GM18511 (cell line): ENCODE results near the gene RAPGEF6.
"Not testable (repeated sequence)": the region's sequence is repeated elsewhere in the genome, so short reads cannot be mapped to it uniquely, and the experiment has no call there.

Source experiments
- ATAC-seq: cut with Tn5 transposase; IDR thresholded peaks from one replicate; pipeline ENCODE4 v1.9.1; 2021; ENCODE audit warnings: mild to moderate bottlenecking, moderate library complexity; ENCODE audit not compliant: unreplicated experiment

RAPGEF6 gene

DNA sequence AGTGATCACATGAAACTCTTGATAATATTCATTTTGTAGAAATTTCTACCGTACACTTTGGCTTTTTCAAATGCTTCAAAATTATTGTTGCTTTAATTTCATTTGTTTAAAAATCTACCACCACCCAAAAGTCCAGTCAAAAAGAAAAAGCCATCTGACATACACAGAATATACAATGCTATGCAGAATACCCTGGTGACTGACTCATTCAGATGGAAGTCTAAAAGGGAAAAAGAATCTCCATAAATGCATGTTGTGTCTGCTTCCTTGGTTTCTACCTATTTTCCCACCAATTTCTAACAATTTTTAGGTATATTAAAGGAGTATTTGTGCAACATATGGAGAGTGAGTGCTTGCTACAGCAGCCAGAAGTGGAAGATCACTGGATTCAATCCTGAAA lies 9.3 kb upstream of the RAPGEF6 start:
- no peak for ATAC-seq

DNA sequence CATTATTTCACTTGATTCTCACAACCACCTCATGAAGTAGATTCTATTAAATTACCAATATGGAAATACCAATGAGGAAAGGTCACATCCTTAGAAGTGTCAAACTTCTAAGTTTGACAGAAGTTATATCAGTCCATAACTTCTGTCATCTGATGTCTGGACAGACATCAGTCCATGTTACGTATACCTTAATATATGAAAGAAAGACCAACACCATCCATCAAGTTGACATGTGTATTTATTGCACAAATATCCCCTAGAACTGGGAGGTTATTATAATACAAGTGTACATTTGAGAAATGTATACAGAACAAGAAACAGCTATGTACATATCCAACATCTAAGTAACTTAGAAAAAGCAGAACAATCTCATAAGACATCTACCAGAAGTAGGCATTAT lies 6.5 kb upstream of the RAPGEF6 start:
- ATAC-seq: no peak

DNA sequence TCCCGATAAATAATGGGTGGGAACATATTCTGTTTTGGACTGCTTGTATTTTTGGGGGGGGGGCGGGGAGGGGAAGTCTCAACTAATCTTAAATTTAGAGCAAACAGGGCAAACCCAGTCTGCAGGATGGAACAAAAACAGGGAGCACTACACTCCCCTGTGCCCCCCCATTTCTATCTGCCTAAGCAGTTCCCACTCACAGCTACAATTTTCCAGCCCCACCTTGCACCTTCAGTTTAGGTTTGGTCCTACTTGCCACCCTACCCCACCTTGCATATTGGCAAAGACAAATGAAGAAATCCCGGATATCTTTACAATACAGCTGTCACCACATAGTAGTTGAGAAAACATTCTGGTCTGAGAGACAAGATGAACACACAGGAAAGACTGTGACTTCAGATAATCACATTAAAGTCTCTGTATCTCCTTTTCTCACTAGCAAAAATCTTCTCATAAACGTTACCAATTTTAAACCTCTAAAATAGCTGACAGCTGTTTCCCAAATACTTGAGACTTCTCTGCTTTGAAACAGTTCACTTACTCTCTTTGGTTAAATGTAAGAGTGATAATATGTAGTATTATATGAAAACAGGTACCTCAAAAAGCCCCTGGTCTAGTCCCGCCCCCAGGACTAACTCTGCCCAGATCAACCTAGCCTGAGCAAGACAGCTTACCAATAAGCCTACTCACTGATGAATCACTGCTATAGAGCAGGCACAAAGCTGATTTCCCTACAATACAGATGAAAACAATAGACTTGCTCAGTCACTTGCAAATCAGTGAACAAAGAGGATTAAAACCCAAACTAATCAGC lies 5.2 kb upstream of the RAPGEF6 start:
- peak; percentile 64 for ATAC-seq

DNA sequence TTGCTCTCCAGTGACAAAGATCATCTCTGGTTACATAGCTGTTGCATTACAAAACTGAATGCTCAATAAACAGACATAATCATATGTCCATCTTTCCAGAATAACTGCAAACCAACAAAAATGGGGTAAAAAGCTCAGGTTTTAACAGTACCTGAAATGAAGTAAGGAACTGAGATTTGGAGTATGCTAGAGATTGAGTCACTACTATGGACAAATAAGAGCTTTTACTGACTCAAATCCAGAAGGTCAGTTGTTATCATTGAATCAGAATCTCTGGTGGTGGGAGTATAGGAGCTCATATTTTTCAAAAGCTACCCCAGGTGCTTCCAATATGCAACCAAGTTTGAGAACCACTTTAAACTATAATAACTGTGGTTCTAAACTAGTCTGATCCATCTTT lies 4.1 kb upstream of the RAPGEF6 start:
- ATAC-seq: no peak

DNA sequence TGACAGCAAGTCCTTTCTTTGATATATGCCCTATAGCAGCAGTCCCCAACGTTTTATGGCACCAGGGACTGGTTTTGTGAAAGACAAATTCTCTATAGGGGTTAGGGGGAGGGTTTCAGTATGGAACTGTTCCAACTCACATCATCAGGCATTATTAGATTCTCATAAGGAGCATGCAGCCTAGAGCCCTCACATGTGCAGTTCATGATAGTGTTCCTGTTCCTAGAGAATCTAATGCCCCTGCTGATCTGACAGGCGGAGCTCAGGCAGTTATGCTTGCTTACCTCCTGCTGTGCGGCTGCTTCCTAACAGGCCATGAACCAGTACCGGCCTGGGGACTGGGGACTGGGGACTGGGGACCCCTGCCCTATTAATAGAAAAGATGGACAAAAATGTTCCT lies 2.7 kb upstream of the RAPGEF6 start:
- ATAC-seq: no peak

DNA sequence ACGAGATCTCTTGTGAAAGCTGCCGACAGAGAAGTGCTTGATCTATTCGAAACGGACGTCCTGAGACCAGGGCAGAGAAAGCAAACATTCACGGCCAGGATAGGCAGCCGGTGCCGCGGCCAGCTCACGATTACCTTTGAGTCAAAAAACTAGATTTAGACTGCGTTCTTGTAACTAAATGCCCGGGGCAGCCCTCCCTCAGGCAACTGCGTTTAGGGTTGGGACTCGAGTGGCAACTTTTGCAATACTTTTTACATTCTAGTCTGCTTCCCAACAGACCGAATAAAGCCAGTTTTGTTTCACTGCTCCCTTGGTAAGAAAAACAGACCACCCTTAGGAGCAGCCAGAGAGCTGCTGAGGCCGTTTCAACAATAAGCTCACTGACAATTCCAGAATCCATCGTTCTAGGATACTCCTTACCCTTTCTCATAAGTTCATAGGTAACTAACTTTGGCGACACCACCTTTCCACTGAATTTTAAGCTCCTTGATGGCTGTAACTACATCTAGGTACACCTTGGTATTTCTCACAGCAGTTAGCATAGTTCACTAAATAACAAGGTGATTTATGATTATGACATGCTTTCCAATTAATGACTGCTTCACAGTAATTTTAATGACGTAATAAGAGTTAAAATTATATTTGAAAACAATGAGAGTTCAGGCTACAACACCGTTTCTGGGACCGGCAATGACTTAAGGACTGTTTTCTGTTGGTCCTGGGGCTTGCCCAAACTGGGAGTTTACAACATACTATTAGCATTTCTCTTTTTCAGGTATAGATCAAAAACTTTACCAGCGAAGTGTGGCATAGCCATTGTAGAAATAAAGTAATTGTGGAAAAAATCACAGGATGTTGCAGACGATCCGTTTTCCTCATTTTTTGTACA lies 899 bp upstream of the RAPGEF6 start:
- ATAC-seq: no peak

DNA sequence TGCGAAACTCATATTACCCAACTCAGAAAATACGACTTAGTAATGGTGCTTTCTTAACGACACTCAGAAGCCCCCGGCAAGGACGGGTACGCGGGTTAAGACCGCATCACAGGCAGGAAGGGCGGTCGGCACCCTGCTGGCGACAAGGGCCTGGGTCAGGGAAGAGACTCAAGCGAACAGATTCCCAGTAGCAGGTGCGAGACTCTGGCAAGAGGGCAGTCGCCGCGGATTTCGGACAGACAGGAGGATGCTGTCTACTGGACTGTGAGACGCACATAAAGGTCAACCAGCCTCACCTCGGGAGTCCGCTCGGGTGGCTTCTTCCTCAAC lies 398 bp downstream of the RAPGEF6 start:
- peak; percentile 35 for ATAC-seq

DNA sequence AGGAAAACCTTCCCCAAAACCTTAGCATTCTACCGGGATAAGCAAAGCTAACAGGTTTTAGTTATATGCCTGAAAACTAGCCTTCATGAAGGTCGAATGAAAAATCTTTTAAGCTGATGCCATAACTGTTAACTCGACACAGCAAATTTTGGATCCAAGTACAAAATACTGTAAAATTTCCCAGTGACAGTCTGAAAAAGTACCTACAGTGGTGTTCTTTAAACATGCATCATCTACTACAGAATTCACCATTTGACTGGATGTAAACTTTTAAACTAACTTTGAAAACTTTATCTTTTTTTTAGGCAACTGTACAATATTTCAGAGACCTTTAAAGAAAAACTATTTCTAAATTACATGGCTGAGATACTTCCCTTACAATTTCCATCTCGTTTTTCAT lies 791 bp downstream of the RAPGEF6 start:
- no peak for ATAC-seq

DNA sequence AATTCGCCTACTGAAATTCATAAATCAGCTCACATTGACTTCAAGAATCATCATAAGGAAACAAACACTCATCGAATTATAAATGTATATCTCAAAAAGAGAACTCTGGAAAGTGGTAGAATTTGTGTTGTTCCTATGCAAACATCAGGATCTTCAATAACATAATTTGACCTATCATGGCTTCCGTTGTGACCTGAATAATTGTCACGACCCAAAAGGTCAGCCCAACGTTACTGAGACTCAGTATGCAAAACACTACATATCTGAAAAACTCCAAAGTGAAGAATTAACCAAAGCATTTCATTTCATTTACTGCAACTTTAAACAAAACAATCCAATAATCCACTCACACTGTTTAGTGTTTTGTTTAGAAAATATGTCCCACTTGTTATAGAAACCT lies 1.2 kb downstream of the RAPGEF6 start:
- no peak for ATAC-seq

DNA sequence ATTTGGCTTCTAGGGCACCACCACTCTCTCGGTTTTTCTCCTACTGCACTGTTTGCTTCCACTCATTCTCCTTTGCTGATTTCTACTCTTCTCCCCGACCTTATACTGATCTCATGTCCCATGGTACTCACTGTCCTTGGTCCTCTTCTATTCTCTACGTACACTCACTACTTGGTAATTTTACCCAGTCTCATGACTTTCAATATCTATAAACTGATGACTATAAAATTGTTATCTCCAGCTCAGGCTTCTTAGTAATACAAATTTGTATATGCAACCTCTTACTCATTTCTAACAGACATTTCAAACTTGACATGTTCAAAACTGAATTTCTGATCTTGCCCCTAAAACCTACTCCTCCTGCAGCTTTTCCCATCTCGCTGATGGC lies 4.1 kb downstream of the RAPGEF6 start:
- no peak for ATAC-seq

DNA sequence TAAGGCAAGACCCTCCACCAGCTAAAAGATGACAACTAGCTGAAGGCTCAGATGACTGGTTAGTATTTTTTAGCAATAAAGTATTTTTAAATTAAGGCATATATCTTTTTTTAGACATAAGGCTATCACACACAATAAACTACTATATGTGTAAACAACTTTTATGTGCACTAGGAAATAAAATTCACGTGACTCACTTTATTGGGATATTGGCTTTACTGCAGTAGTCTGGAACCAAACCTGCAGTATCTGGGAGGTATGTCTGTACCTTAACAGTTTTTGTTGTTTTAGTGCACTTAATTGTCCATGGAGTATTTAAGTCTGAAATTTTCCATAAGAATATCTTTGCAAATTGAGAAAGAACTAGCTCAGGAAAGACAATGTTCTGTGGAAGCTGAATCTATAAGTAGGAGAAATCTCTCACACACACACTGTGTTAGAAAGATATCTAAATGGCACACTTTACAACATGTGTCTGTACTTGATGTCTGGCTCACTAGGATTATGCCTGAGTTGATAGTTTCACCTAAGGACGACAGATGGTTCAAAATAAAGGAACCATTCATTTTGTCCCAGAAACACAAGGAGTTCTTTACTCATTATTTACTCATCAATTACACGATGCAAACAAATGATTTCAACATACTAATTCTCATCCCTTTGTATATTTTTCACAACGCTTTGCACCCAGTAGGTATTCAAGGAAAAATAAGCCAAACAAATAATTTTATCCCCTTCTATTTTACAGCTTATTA lies 4.6 kb downstream of the RAPGEF6 start:
- ATAC-seq: no peak

DNA sequence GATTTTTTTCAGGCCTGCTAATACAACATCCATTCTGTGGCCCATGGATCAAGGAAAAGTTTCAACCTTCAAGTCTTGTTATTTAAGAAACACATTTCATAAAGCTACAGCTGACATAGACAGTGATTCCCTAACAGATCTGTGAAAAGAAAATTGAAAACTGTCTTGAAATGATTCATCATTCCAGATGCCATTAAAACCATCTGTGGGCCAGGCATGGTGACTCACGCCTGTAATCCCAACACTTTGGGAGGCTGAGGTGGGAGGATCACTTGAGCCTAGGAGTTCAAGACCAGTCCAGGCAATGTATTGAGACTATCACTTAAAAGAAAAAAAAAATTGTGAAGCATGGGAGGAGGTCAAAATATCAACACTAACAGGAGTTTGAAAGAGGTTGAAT lies 6.0 kb downstream of the RAPGEF6 start:
- no peak for ATAC-seq

DNA sequence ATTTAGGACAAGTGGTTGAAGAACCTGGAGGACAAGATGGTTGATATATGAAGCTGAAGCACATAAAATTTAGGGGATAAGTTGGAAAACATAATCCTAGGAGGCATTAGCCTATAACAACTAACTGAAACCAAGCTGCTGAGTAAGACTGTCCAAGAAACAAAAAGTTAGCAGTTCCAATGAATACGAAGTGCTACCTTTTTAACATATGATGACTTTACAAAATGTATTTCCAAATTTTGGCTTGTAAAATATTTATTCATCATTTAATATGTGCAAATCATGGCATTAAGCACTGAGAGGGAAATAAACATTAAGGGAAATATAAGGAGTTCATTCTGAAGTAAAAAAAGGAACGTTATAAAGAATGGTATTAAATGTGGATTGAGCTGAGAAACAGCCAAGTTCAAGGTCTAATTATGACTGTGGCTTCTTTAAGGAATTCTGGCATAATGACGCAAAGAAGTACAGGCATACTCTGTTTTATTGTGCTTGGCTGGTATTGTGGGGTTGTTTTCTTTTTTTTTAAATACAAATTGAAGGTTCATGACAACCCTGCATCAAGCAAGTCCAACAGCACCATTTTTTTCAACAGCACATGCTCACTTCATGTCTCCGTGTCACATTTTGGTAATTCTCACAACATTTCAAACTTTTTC lies 7.7 kb downstream of the RAPGEF6 start:
- ATAC-seq: no peak

DNA sequence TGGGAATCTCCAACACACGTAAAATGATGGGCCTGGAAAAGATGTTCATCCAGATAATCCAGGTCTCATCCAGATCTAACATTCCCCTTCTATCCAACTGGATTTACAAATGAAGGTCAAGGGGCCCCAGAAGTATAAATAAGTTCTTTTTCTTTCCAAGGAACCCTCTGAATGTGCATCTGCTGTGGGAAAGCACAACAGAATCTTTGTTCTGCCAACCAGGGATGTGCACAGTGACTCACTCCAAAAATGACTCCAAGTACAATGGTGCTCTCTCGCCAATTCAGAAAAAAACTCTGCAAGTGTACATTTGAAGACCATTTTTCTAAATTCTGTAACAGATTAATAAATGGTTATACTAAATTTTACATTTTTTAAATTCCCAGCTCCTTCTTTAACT lies 12.4 kb downstream of the RAPGEF6 start:
- ATAC-seq: no peak

DNA sequence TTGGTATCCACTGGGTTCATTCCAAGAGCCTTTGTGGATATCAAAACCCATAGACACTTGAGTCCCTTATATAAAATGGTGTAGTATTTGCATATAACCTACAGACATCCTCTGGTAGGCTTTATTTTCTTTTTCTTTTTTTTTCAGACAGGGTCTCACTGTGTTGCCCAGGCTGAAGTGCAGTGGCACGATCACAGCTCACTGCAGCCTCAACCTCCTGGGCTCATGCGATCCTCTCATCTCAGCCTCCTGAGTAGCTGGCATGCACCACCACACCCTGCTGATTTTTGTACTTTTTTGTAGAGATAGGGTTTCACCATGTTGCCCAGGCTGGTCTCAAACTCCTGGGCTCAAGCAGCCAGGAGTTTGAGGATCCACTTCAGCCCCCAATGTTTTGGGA lies 13.9 kb downstream of the RAPGEF6 start:
- not testable (repeated sequence) for ATAC-seq

DNA sequence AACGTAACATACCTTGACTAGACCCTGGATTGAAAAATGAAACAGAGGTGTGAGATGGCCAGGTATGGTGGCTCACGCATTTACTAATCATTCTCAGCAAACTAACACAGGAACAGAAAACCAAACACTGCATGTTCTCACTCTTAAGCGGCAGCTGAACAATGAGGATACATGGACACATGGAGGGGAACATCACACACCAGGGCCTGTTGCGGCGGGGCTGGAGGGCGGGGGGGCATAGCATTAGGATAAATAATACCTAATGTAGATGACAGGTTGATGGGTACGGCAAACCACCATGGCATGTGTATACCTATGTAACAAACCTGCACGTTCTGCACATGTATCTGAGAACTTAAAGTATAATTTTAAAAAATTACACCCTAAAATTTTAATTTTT lies 15.9 kb downstream of the RAPGEF6 start:
- no peak for ATAC-seq

DNA sequence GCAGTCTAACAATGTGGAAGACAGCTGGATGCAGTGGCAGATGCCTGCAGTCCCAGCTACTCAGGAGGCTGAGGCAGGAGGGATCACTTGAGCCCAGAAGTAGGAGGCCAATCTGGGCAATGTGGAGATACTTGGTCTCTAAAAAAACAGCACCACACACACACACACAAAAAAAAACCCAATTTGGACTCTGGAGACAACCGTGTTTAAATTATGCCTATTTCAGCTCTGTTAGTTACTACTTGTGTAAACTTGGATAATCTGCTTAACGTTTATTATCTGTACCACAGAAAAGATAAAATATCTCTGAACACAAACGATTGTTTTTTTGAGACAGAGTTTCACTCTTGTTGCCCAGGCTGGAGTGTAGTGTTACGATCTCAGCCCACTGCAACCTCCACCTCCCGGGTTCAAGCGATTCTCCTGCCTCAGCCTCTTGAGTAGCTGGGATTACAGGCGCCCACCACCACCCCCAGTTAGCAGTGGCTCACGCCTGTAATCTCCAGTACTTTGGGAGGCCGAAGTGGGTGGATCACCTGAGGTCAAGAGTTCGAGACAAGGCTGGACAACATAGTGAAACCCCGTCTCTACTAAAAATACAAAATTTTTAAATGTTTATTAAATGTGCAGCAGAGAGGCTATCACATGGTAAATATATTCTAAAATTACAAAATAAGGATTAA lies 17.7 kb downstream of the RAPGEF6 start:
- no peak for ATAC-seq

DNA sequence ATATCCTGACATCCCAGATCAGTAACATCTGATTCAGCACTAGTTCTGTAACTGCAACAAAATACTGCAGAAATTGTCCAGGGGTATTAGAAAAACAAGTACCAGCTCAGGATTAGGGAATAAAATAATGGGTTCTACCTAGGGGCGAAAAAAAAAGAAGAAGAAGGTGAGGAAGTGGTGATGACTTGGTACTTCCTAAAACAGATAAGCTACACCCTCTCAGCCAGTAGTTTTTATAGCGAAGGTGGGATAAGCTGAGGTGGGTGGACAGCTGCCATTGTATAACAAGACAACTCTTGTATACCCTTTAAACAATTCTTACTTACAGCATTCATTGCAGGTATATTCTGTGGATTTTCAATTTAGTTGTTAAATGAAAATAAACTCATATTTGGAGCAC lies 19.1 kb downstream of the RAPGEF6 start:
- no peak for ATAC-seq

DNA sequence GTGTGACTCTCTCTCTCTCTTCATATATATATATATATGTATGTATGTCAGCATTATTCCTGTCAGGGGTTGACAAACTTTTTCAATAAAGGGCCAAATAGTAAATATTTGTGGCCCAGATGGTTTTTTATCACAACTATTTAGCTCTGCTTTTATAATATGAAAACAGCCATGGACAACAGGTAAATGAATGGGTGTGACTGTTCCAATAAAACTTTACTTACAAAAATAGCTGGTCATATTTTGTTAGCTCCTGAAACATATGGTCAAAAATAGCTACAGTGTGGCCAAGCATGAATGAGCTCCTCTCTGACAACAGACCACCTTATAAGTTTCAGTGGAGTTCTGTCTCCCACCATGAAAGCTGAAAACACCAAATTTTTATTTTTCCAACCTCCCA lies 21.6 kb downstream of the RAPGEF6 start:
- no peak for ATAC-seq

DNA sequence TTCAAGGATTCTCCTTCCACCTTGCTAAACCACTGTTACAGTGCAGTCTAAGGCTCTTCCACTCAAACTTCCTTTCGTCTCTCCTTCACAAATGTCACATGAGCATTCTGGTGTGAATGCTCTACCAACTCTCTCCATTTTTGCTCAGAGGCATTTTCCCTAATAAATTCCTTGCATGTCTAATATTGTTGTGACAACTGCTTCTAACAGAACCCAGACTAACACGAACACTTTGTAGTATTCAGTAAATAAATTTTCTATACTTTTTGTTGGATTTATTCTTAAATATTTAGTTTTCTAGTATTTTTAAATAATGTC lies 24.0 kb downstream of the RAPGEF6 start:
- ATAC-seq: no peak
